Stimulated activated CD8-positive, alpha-beta memory T cell treated with anti-CD3 and anti-CD28 coated beads, Interleukin-7, amount 100 ng/mL, for 1 hour (primary cell): ENCODE data around the gene NUP153.
A peak's percentile ranks its signal among the peaks of the same experiment; 100 is the strongest.
"Not testable (repeated sequence)": the region's sequence is repeated elsewhere in the genome, so short reads cannot be mapped to it uniquely, and the experiment has no call there.

ENCODE experiments used
- DNase-seq, 2 donors: peaks; one replicate each; pipeline ENCODE4 v3.0.0-alpha.2; 2020; ENCODE audit warnings: low read depth in 2 of 2

The NUP153 gene

DNA sequence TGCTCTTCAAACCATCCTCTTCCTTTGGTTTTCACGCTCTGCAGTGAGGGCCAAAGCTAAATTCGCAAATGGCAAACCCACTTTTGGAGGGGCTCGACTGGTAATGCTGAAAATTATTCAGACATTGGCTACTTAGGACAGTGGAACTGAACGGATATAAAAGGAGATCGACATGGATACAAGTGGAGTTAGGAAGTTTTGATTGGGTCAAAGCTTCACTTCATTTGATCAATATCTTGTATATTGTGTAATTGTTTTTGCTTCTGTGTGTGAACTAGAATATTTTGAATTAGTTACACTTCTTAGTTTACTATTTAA is 105.4 kb downstream of the NUP153 start:
- no peak for DNase-seq

DNA sequence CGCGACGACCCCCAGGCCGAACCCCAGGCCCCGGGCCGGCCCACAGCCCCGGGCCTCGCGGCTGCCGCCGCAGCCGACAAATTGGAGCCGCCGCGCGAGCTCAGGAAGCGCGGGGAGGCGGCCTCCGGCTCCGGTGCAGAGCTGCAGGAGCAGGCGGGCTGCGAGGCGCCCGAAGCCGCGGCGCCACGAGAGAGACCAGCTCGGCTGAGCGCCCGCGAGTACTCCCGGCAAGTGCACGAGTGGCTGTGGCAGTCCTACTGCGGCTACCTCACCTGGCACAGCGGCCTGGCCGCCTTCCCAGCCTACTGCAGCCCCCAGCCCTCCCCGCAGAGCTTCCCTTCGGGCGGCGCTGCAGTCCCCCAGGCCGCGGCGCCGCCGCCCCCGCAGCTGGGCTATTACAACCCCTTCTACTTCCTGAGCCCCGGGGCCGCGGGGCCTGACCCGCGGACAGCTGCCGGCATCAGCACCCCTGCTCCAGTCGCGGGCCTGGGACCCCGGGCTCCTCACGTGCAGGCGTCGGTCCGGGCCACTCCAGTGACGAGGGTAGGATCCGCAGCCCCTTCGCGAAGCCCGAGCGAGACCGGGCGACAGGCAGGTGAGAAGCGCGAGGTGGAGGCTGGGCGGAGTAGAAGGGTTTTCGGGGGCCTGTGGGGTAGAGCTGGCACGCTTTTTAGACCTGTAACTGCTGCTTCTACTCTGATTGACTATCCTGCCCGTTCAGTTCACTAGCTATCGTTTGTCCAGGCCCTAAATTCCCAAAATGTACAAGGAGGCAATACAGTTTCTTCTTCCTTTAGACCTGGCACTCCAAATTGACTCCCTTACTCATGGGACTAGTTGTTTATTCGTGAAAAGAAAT is 106.0 kb downstream of the NUP153 start:
- DNase-seq, result peak in 1 of 2 donors; percentile 18

DNA sequence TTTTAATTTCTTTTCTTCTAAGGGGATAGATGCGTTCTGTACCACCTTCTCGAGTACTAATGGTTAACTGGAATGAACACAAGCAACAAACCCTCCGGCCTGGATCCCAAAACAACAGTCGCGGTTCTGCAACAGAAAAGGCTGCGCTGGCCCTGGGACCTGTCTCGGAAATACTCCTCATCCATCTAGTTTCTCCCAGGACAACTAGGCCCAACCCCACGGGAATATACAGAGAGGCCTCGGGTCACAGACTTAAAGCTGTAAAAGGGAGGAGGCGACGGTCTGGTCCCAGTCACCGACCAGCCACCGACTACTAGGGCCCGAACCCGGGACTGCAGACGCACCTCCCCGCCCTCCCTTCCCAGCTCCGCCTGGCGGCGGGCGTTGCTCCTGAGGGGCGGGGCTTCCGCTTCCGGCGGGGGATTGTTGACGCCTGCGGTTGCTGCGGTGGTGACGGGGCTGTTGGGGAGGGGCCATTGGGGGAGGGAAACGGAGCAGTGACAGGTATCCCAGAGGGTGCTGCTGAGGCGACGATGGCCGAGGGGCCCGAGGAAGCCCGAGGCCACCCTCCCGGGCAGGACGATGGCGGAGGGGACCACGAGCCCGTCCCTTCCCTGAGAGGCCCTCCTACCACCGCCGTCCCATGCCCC is 106.7 kb downstream of the NUP153 start, which contains the start of gene FAM8A1:
Gene FAM8A1 (plus strand): TSS at position 426 of the 650 bp plus-strand sequence. CDS start 108 bp downstream, at position 534.
- DNase-seq, result peak; percentile 94 to 96

DNA sequence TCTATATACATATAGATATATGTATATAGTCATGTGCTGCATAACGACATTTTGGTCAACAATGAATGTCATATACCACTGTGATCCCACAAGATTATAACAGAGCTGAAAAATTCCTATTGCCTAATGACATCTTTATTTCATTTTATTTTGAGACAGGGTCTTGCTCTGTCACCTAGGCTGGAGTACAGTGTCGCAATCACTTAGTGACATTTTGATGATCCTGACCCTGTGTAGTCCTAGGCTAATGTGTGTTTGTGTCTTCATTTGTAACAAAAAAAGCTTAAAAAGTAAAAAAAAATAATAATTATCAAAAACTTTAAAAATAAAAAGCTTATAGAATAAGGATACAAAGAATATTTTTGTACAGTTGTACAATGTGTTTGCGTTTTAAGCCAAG is 110.6 kb downstream of the NUP153 start:
- DNase-seq, result no peak

DNA sequence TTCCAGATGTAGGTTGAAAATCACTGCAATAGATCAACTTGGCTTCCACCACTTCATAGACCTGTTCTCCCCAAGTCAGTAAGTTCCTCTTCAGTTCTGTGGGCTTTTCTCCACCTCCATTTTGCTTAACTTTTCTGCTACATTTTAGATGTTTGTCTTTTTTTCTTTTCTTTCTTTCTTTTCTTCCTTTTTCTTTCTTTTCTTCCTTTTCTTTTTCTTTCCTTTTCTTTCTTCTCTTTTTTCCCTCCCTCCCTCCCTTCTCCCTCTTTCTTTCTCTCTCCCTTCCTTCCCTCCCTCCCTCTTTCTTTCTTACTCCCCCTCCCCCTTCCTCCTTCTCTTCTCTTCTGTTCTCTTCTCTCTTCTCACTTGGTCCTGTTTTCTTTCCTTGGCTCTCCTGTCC is 113.5 kb downstream of the NUP153 start:
- DNase-seq, result no peak

DNA sequence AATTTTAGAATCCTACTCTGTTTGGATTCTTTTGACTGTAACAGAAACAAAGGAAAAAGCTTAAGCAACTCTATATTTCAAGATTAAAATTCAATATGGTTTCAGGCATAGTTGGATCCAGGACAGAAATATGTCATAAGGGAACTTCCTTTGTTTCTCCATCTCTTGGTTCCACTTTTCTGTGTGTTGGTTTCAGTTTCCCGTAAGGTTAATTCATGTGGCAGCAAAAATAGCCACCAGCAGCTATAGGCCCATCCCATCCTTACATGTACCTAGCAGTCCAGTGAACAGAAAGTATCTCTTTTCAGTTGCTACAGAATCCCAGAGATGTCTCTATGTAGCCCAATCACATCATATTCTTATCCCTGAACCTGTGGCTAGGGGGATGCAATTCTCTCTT is 115.4 kb downstream of the NUP153 start:
- DNase-seq, result no peak

DNA sequence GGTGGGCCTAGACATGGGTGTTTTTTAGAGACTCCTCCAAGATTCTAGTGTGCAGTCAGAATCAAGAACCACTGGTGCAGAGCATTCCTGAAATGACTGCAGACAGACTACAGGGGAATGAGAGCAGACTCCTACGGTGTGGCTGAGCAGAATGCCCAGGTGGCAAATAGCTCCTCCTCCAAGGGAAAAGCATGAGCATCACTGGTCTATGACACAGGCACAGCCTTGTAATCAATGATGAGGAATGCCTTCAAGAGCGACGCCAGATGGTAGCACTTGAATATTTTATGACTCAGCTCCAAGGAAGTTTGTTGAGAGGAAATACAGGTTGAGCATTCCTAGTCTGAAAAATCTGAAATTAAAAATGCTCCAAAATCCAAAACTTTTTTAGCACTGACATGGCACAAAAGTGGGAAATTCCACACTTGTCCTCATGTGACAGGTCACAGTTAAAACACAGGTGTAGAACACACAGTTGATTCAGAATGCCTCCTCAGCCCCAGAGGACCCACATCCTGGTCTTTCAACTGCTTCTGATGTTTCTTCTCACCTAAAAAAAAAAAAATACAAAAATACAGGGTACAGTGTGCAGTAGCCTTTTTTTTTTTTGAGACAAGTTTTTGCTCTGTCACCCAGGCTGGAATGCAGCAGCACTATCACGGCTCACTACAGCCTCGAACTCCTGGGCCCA is 117.2 kb downstream of the NUP153 start:
- no peak for DNase-seq

DNA sequence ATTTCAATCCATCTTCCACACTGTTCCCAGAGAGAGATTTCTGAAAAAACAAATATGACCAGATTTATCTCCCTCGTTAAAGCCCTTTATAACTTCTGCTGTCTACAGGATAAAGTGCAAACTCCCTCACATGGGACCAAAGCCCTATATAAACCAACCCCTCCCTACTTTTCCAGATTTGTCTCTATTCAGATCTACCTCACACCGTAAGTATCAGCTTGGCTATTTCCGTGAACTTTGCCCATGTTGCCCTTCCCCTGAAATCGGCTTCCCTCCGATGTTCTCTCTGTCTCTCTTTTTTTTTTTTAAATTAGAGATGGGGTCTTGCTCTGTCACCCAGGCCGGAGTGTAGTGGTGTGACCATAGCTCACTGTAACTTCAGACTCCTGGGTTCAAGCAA is 118.7 kb downstream of the NUP153 start:
- no peak for DNase-seq

DNA sequence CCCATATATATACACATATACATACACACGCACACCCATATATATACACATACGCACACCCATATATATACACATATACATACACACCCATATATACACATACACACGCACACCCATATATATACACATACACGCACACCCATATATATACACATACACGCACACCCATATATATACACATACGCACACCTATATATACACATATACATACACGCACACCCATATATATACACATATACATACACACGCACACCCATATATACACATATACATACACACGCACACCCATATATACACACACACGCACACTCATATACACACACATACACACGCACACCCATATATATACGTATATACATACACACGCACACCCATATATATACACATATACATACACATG is 120.1 kb downstream of the NUP153 start:
- DNase-seq, result not testable (repeated sequence)

DNA sequence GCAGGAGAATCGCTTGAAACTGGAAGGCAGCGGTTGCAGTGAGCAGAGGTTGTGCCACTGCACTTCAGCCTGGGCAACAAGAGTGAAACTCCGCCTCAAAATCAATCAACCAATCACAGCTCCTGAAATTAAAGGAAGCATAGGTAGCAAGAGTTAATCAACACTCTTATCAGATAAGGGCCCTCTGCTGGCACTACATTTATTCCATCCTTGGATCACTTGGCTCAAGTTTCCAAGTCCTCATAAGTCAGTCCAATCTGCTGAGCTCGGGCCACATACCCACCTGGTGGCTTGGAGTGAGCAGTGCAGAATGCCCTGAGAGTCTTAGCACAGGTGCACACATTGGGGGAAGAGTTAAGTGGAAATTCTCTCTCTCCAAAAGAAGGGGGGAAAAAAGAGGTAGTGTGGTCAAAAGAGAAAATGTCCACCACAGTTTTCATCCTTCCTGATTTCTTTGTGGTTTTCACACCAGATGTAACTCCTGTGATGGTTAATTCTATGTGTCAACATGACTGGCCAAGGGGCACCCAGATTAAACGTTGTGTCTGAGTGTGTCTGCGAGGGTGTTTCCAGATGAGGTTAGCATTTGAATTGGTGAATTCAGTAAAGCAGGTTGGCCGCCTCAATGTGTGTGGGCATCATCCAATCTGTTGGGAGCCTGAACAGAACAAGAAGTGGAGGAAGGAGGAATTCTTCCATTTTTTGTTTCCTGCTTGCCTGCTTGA is 120.8 kb downstream of the NUP153 start:
- DNase-seq, result no peak

DNA sequence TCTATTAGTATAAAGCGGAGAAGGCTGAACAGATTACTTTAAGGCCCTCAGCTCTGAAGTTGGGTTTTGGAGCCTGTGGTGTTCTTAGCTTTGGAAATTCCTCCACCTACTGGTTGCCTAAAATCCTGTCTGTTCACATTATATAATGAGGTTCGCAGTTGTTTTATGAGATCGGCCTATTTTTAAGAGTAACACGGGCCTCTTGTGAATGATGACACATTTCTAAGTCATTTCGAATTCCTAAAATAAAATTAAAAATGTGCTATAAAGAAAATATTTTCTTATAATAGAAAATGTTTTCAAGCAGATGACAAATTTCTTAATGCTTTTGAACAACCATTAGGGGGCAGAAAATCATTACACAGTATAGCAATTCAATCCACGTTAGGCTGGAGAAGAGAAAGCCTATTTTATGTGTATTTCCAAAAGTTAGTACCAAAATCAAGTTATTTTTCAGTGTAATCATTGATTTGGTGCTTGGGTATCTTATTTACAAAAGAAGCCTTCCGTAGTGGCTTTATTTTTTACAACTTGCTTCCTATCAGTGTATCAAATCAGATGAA is 122.4 kb downstream of the NUP153 start:
- DNase-seq, result no peak

DNA sequence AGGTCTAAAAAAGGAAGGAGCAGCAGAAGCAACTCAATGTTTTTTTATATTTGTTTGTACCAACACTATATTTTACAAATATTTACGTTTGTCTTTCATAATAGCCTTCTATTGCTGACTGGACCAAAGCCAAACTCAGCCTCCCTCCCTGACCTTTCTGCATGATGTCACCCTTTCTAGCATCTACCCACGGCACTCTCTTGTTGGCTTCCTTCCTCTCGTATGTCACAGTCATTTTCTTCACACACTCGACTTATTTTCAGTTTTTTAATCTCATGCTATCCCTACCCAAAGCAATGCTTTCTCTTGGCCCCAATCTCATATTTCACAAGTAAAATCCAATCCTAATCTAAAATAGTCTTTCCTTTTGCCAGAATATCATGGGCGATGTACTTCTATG is 122.9 kb downstream of the NUP153 start:
- no peak for DNase-seq

DNA sequence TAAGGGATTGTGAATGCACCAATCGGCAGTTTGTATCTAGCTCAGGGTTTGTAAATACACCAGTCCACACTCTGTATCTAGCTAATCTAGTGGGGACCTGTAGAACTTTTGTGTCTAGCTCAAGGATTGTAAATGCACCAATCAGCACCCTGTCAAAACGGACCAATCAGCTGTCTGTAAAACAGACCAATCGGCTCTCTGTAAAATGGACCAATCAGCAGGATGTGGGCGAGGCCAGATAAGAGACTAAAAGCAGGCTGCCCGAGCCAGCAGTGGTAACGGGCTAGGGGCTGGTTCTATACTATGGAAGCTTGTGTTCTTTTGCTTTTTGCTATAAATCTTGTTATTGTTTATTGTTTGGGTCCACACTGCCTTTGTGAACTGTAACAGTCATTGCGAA is 125.4 kb downstream of the NUP153 start:
- DNase-seq, result not testable (repeated sequence)

DNA sequence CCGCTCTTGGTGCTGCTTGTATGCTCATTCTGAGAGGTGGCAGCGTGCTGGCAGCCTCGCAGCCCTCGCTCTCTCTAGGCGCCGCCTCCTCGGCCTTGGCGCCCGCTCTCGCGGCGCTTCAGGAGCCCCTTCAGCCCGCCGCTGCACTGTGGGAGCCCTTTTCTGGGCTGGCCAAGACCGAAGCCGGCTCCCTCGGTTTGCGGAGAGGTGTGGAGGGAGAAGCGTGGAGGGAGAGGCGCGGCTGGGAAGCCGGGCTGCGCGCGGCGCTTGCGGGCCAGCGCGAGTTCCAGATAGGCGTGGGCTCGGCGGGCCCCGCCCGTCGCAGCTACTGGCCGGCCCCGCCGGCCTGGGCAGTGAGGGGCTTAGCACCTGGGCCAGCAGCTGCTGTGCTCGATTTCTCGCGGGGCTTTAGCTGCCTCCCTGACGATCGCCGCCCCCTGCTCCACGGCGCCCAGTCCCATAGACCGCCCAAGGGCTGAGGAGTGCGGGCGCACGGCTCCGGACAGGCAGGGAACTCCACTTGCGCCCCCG is 126.1 kb downstream of the NUP153 start:
- no peak for DNase-seq

DNA sequence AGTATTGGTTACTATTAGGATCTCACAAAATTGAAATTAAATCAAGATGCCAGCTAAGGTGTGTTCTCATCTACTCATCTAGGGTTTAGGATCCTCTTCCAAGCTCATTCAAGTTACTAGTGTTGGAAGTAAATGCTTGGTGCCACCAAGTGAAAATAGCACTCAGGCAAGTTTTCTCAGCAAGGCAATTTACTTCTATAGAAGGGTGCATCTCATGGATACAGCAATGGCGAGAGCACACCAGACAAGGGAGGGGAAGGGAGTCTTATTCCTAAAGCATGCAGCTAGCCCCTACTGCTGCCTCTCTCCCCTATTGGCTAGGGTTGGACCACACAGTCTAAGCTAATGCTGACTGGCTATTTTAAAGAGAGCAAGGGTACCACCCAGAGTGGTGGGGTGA is 129.7 kb downstream of the NUP153 start:
- no peak for DNase-seq

DNA sequence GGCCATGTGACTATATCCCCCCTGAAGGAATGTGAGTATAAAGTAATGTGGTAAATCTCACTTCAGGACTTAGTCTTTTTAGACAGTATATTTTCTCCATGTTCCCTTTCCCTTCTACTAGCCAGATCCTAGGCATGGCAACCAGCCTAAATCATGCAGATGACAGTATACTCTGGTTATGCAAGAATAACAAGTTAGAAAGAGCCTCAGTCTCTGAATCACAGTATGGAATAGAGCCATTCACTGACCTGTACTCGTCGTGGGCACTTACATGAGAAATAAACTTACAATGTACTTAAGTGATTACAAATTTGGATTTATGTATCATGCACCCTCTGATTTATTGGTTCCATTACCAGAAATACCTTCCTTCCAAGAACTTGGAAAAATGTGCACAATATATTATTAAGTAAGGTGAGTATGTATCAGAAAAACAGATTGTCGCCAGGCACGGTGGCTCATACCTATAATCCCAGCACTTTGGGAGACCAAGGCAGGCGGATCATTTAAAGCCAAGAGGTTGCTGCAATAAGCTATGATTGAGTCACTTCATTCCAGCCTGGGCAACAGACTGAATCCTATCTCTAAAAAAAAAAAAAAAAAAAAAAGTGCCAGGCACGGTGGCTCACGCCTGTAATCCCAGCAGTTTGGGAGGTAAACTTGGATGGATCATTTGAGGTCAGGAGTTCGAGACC is 131.7 kb downstream of the NUP153 start:
- no peak for DNase-seq

DNA sequence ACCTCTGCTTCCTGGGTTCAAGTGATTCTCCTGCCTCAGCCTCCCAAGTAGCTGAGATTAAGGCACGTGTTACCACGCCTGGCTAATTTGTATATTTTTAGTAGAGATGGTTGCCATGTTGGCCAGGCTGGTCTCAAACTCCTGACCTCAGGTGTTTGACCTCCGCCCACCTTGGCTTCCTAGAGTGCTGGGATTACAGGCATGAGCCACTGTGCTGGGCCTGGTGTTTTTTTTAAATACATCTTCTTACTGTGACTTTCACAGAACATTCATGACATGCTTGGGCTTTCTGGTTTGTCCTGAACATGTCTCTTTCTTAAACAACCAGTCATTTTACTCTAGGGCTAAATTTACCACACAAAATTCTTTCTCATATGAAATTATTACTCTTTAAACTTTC is 141.3 kb downstream of the NUP153 start:
- no peak for DNase-seq
